Lower leg skin (tissue), 4 donors: Measurements from ENCODE around the gene IL27RA. TPM values are rescaled to one million over a fixed set of nuclear protein-coding genes. Genes with fewer than 3 reads are reported as not detected.

Experiments
- DNase-seq, 2 donors: peaks; one replicate each; pipeline ENCODE4 v3.0.0-alpha.2; 2019; ENCODE audit warnings: low spot score in 2 of 2
- H3K4me3 ChIP-seq: fragments of 200-600 bp; sonication (generic); 2 replicates; pipeline ENCODE4 v1.5.1; 2017; ENCODE audit warnings: mild to moderate bottlenecking, low read depth; ENCODE audit not compliant: poor library complexity, severe bottlenecking
- POLR2A ChIP-seq, 2 donors: fragments of 450-650 bp; IDR thresholded peaks; one replicate each; pipeline ENCODE4 v1.6.1; 2016 to 2017; ENCODE audit warnings: antibody characterized with exemption in 2 of 2, mild to moderate bottlenecking in 1 of 2, moderate library complexity in 1 of 2
- WGBS, 2 donors: methylation state at CpG; one replicate each; pipeline ENCODE4 v1.1.5; 2018; 5-methylcytosine and 5-hydroxymethylcytosine counted together
- intact Hi-C: fragments of 100-400 bp; cut with DNase I; formaldehyde crosslinking; loops from one replicate; pipeline ENCODE4 v1.15.0; 2023; ENCODE audit warnings: low total_unique reads
- total RNA-seq, 4 donors: library from RNA; depleted of rRNA; stranded (reverse); fragments of >200 nt; gene quantifications; one replicate each; pipeline ENCODE4 v1.1.0, GENCODE V29; 2016
- TF ChIP-seq, protein P1 (sequence below), 3 donors: fragments of 450-650 bp; IDR thresholded peaks; one replicate each; pipeline ENCODE4 v1.5.1; 2016; ENCODE audit warnings: antibody characterized with exemption in 3 of 3, mild to moderate bottlenecking in 3 of 3, moderate library complexity in 2 of 3

The IL27RA gene
- total RNA-seq, 4 donors from 2014 or later, result 0.27 to 2.7 (median 2.0) TPM

DNA sequence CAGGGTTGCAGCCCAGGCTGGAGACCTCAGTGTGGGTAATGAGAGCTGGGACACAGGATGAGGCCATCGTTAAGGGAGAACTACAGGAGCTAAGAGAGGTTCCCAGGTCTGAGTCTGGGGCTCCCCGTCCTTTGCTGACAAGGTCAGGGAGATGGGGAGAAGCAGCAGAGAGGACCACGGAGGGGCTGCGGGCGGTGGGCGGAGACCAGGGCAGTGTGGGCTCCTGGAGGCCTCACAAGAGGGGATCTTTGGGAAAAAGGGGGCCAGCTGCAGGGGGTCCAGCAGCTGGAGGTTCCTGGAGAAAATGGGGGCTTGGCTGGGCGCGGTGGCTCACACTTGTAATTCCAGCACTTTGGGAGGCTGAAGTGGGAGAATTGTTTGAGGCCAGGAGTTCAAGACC lies 41.5 kb upstream of the IL27RA start:
- DNase-seq, result no peak
- intact Hi-C loops, result no loop called here
- TF ChIP-seq POLR2A (IDR thresholded peaks at IDR 0.05), result no peak
- TF ChIP-seq, protein P1, sequence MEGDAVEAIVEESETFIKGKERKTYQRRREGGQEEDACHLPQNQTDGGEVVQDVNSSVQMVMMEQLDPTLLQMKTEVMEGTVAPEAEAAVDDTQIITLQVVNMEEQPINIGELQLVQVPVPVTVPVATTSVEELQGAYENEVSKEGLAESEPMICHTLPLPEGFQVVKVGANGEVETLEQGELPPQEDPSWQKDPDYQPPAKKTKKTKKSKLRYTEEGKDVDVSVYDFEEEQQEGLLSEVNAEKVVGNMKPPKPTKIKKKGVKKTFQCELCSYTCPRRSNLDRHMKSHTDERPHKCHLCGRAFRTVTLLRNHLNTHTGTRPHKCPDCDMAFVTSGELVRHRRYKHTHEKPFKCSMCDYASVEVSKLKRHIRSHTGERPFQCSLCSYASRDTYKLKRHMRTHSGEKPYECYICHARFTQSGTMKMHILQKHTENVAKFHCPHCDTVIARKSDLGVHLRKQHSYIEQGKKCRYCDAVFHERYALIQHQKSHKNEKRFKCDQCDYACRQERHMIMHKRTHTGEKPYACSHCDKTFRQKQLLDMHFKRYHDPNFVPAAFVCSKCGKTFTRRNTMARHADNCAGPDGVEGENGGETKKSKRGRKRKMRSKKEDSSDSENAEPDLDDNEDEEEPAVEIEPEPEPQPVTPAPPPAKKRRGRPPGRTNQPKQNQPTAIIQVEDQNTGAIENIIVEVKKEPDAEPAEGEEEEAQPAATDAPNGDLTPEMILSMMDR (IDR thresholded peaks at IDR 0.05), result no peak
- H3K4me3 ChIP-seq, result no peak overlapping the region
- 92 to 94% methylated on average over 8 of the region's 8 CpGs for WGBS, 2 donors

DNA sequence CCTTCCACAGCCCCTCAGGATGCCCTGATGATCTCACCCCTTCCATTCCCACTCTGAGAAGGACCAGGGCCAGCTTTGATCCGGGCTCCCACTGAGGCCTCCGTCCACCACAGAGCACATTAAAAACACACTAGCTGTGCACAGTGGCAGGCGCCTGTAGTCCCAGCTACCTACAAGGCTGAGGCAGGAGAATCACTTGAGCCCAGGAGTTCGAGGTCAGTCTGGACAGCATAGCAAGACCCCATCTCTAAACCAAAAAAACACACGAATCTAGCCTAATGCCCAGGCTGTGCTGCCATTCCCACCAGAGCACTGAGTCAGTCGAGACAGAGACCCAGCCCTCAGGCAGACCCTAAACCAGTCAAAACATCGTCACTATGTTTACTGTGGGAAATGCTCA lies 39.5 kb upstream of the IL27RA start:
- intact Hi-C loops, result no loop called here
- whole genome bisulfite sequencing, 2 donors, result 94 to 97% methylated on average over 7 of the region's 7 CpGs
- no peak overlapping the region for H3K4me3 ChIP-seq
- TF ChIP-seq, protein P1 (IDR thresholded peaks at IDR 0.05), result no peak
- TF ChIP-seq POLR2A (IDR thresholded peaks at IDR 0.05), result no peak
- DNase-seq, result no peak

DNA sequence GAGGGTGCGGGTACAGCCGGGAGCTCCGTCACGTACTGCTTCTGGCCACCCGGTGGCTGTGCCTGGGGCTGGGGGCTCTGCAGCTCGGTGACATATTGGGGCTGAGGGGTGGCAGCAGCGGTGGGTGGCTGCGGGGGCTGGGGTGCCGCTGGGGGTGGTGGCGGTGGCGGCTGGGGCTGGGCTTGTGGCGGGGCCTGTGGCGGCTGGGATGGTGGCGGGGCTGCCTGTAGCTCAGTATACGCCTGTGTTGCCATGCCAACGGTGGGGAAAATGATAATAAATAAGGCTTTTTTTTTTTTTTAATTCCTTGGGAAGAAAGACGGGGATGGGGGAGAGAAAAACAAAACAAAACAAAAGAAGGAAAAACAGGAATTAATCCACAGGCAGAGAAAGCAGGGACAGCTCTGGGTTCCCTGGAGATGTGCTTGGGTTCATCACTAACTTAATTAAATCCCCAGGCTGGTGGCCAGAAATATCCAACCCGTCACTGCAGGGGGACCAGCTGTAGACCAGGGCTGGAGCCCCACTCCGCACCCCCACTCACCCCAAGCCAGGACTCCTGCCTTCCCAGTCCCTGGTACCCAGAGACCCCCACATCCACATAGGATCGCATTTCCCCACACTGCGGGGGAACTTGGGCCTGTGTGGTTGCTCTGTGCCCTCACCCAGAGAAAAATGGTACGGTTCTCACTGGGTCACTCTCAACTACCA lies 37.8 kb upstream of the IL27RA start:
- TF ChIP-seq, protein P1 (IDR thresholded peaks at IDR 0.05), result no peak
- no peak for TF ChIP-seq POLR2A (IDR thresholded peaks at IDR 0.05)
- 79 to 90% methylated on average over 22 of the region's 22 CpGs for WGBS, 2 donors
- intact Hi-C loops, result no loop called here

DNA sequence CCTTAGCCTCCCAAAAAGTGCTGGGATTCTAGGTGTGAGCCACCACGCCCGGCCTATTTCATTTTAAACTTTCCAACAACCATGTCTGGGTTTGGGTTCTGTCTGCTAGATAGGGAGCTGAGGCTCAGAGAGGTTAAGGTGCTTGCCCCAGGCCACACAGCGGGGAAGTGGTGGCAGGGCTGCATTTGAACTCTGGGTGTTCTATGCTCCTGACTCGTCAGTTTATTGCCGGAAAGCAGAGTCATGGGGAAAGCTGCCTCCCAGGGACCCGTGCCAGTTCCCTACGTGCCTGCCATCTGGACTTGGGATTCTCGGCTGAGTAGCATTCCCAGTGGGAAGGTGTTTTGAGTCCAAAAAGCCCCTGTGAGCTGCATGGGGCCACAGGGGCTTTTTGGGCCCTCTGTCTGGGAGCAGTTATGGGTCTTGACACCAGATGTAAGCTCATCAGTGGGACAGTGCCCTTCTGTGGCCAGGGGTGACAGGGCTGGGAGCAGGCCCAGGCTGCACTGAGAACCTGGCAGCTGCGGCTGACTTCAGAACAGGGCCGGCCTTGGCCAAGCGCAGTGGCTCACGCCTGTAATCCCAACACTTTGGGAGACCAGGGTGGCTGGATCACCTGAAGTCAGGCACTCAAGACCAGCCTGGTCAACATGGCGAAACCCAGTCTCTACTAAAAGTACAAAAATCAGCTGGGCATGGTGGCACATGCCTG lies 36.4 kb upstream of the IL27RA start:
- DNase-seq, result no peak
- H3K4me3 ChIP-seq, result no peak overlapping the region
- WGBS, 2 donors, result 77 to 86% methylated on average over 12 to 13 of the region's 13 CpGs
- intact Hi-C loops, result no loop called here
- TF ChIP-seq, protein P1 (IDR thresholded peaks at IDR 0.05), result no peak
- TF ChIP-seq POLR2A (IDR thresholded peaks at IDR 0.05), result no peak

More for the DNA sequence above, 37.8 kb upstream of the IL27RA start:
- no peak overlapping the region for H3K4me3 ChIP-seq
- DNase-seq, result no peak

DNA sequence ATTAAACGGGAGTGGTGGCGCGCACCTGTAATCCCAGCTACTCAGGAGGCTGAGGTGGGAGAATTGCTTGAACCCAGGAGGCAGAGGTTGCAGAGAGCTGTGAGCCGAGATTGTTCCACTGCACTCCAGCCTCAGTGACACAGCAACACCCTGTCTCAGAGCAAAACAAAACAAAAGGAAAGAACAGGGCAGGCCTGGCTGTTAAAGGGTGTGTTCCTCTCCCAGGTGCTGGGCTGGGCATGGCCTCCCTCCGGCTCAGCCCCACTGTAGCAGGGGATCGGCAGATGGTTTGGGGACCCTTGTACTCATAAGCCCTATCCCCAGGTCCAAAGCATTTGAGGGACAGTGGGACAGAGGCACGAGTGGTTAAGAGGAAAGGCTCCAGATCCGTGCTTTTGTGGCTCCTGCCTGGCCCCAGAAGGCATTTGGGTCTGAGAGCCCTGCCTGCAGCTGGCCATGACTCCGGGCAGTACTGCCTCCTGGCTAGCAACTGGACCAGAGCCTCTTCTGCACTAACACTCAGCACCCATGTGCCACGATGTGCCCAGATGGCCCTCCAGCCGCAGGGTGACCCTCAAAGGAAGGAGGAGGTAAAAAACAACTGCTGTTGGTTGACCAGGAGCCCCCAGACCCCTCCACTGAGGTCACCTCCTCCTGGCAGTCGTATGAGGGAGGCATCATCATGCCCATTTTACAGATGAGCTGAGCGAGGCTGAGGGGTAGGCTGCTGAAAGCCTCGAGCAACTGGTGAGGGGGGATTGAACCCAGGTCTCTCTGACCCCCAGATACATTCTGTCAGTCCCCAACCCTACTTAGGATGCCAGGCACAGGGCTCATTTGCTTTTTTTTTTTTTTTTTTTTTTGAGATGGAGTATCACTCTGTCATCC lies 35.4 kb upstream of the IL27RA start:
- no peak for TF ChIP-seq POLR2A (IDR thresholded peaks at IDR 0.05)
- TF ChIP-seq, protein P1 (IDR thresholded peaks at IDR 0.05), result no peak
- intact Hi-C loops, result no loop called here
- 87 to 89% methylated on average over 13 of the region's 14 CpGs for WGBS, 2 donors
- DNase-seq, result no peak
- no peak overlapping the region for H3K4me3 ChIP-seq
